ACC112 (cell line): Measurements from ENCODE around the gene UBE2S.
A peak's percentile ranks its signal among the peaks of the same experiment; 100 is the strongest.
"Not testable (repeated sequence)": the region's sequence is repeated elsewhere in the genome, so short reads cannot be mapped to it uniquely, and the experiment has no call there.

ENCODE experiments used
- H2AFZ ChIP-seq: fragments of 200-600 bp; sonication (generic); one replicate; pipeline ENCODE4 v1.6.0; 2017; ENCODE audit warnings: antibody characterized with exemption, low read length; ENCODE audit not compliant: unreplicated experiment
- H3K27ac ChIP-seq: fragments of 200-600 bp; sonication (generic); 2 replicates; pipeline ENCODE4 v1.5.1; 2014; ENCODE audit warnings: low read depth, mild to moderate bottlenecking, antibody characterized with exemption, low read length, moderate library complexity
- H3K27me3 ChIP-seq: fragments of 200-600 bp; sonication (generic); 2 replicates; pipeline ENCODE4 v1.6.1; 2014; ENCODE audit warnings: mild to moderate bottlenecking, antibody characterized with exemption, low read length, moderate library complexity, mixed read lengths; ENCODE audit not compliant: insufficient read depth
- H3K36me3 ChIP-seq: fragments of 200-600 bp; sonication (generic); 2 replicates; pipeline ENCODE4 v1.6.1; 2016; ENCODE audit warnings: mild to moderate bottlenecking, antibody characterized with exemption, low read length, moderate library complexity, mixed read lengths; ENCODE audit not compliant: insufficient read depth
- H3K4me1 ChIP-seq: fragments of 200-600 bp; sonication (generic); one replicate; pipeline ENCODE4 v1.6.1; 2016; ENCODE audit warnings: low read length, mixed read lengths; ENCODE audit not compliant: insufficient read depth, unreplicated experiment, control insufficient read depth
- H3K4me3 ChIP-seq: fragments of 200-600 bp; sonication (generic); 2 replicates; pipeline ENCODE4 v1.5.1; 2014; ENCODE audit warnings: mild to moderate bottlenecking, low read depth, low read length
- H3K79me2 ChIP-seq: fragments of 200-600 bp; sonication (generic); one replicate; pipeline ENCODE4 v1.6.0; 2016; ENCODE audit warnings: low read length; ENCODE audit not compliant: control insufficient read depth, unreplicated experiment, insufficient read depth

UBE2S gene

DNA sequence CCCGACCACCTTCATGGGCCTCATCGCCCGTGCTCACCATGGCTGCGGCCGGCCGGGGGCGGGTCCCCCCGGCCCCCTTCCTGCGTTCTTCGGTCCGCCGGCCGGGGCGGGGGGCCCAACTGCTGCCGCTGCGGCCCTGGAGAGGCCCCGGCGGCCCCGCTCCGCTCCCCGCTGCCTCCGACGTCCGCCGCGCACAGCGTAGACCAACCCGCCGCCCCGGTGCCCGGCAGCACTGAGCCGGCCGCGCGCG lies at the start of gene UBE2S:
UBE2S (minus strand) TSS at position 239 of the 250 bp plus-strand sequence; CDS start at position 40, 199 bp downstream.
- Histone ChIP-seq H2AFZ (peak within 1 kb of the TSS; percentile 99), H3K79me2 (peaks cover 45% of the 10 kb centered on the region), H3K27ac (peak within 1 kb of the TSS; percentile 98), H3K4me3 (peak within 1 kb of the TSS; percentile 84), H3K4me1 (peaks cover 17% of the 10 kb centered on the region)
- H3K36me3 ChIP-seq, H3K27me3 ChIP-seq: not testable (repeated sequence)

DNA sequence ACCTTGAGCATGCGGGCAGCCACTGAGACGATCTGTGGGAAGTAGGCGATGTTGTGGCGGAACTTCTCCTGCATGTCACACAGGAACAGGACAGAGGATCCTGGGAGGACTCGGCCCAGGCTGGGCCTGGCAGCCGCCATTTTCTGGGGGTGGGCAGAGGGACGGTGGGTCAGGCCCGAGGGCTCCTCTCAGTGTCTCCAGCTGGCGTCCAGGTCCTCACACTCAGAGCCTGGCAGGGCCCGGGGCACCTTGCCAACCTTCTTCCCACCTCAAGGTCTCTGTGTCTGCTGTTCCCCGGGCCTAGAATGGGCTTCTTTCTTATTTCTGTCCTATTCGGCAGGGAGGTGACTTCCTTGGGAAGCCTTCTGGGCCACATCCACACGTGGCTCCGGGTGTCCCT lies 48.8 kb upstream of the UBE2S start:
- Histone ChIP-seq H2AFZ (no peak overlapping the region), H3K27ac (no peak overlapping the region), H3K4me1 (peaks cover 7% of the 10 kb centered on the region), H3K27me3 (peaks cover 12% of the 10 kb centered on the region), H3K79me2 (no peaks in the 10 kb centered on the region), H3K4me3 (no peak overlapping the region), H3K36me3 (no peaks in the 10 kb centered on the region)

DNA sequence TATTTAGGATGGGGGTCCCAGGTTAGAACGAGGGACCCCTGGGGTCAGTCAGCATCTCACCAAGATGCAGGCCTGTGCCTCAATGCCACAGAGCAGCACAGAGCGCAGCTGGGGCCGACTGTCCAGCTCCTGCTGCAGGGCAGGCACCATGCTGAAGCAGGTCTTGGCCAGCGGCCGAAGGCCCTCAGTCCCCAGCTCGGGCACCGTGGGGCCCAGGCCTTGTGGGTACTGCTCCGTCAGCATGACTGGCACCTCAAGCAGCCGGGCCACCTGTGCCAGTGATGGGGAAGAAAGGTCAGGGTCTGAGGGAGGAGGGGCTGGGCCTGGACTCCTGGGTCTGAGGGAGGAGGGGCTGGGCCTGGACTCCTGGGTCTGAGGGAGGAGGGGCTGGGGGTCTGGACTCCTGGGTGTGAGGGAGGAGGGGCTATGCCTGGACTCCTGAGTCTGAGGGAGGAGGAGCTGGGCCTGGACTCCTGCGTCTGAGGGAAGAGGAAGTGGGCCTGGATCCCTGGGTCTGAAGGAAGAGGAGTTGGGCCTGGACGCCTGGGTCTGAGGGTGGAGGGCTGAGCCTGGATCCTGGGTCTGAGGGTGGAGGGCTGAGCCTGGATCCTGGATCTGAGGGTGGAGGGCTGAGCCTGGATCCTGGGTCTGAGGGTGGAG lies 48.1 kb upstream of the UBE2S start:
- H3K36me3 ChIP-seq = no peaks in the 10 kb centered on the region
- H2AFZ ChIP-seq = no peak overlapping the region
- no peak overlapping the region for H3K4me3 ChIP-seq
- H3K4me1 ChIP-seq = peaks cover 7% of the 10 kb centered on the region
- no peaks in the 10 kb centered on the region for H3K79me2 ChIP-seq
- no peak overlapping the region for H3K27ac ChIP-seq
- peaks cover 15% of the 10 kb centered on the region for H3K27me3 ChIP-seq

DNA sequence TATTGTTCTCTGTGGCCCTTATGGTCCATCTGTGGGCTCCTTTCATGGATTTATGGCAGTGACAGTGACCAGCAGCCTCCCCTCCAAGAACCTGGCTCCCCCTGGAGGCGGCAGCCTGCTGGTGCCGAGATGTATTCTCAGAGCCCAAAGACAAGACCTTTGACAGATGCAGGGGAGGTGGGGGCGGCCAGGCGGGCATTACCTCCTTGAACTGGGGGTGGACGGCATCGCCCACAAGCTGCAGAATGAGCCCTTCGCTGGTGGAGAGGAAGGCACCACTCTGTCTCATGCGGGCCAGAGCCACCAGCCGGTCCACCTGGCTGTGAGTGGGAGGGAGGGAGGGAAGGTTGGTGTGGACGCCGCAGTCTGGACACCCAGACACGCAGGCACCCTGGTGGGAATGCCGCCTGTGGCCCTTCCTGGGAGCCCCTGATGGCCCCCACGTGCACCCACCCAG lies 47.2 kb upstream of the UBE2S start:
- H3K27ac ChIP-seq = no peak overlapping the region
- H3K4me1 ChIP-seq = peaks cover 5% of the 10 kb centered on the region
- no peak overlapping the region for H2AFZ ChIP-seq
- H3K27me3 ChIP-seq = peaks cover 20% of the 10 kb centered on the region
- no peak overlapping the region for H3K4me3 ChIP-seq
- no peaks in the 10 kb centered on the region for H3K36me3 ChIP-seq
- no peaks in the 10 kb centered on the region for H3K79me2 ChIP-seq

DNA sequence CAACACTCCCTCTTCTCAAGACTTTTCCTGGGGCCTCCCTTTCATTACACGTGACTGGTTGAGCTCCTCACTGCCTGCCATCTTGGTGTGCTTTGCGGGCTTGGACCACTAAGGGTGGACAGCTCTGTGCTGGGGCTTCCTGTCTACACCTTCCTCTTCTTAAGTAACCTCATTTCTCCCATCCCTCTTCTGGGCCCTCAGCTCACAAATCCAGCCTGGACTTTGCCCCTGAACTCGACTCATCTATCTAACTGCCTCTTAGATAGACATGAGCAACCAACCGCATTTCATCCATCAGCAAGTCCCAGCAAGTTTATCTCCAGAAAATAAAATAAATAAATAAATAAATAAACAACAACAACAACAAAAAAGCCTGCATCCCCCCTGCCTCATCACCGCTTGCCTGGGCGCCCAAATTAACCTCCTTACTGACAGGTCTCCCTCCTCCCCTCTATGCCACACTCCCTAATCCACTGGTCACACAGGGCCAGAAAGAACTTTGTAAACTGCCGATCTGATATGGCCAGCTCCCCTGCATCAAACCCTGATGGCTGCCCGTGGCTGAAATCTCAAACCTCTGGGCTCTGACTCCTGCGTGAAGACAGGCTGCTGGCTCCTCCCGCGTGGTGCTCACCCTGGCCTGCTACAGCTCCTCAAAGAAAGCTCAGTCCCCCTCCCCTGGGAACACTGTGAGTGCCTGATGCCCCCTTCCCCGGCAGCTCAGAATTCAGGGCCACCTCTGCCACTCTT lies 46.1 kb upstream of the UBE2S start:
- Histone ChIP-seq H3K79me2 (no peaks in the 10 kb centered on the region), H3K27ac (no peak overlapping the region)

DNA sequence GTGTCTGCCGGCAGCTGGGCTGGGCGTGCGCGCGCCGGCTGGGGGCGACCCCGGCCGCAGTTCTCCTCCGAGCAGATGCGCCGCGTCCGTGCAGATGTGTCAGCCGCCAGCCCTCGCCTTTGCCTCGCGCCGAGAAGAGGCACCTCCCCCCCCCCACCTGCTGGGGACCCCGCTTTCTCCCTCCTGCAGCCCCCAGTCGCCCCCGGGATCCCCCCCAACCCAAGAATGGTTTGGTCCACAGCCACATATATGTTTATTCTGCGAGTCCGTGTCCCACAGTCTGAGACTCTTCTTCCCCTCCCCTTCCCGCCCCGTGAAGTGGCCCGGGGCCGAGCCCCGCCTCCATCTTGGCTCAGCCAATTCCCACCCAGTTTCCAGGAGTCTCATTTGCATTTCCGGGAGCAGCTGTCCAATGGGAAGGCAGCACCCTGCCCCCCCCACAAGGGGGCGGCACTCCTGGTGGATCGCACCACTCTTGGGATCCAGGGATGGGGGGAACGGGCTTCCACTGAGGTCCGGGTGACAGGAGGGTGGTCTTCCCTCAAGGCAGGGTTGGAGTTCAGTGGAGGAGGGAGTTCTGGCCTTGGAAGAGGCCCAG lies 45.3 kb upstream of the UBE2S start:
- H3K4me1 ChIP-seq = no peaks in the 10 kb centered on the region
- peaks cover 25% of the 10 kb centered on the region for H3K27me3 ChIP-seq
- no peak overlapping the region for H3K27ac ChIP-seq
- no peaks in the 10 kb centered on the region for H3K79me2 ChIP-seq
- no peak overlapping the region for H3K4me3 ChIP-seq
- no peak overlapping the region for H2AFZ ChIP-seq
- no peaks in the 10 kb centered on the region for H3K36me3 ChIP-seq

More for the DNA sequence above, 46.1 kb upstream of the UBE2S start:
- no peaks in the 10 kb centered on the region for H3K36me3 ChIP-seq
- H3K27me3 ChIP-seq = peaks cover 25% of the 10 kb centered on the region
- no peak overlapping the region for H3K4me3 ChIP-seq
- H2AFZ ChIP-seq = no peak overlapping the region
- no peaks in the 10 kb centered on the region for H3K4me1 ChIP-seq

DNA sequence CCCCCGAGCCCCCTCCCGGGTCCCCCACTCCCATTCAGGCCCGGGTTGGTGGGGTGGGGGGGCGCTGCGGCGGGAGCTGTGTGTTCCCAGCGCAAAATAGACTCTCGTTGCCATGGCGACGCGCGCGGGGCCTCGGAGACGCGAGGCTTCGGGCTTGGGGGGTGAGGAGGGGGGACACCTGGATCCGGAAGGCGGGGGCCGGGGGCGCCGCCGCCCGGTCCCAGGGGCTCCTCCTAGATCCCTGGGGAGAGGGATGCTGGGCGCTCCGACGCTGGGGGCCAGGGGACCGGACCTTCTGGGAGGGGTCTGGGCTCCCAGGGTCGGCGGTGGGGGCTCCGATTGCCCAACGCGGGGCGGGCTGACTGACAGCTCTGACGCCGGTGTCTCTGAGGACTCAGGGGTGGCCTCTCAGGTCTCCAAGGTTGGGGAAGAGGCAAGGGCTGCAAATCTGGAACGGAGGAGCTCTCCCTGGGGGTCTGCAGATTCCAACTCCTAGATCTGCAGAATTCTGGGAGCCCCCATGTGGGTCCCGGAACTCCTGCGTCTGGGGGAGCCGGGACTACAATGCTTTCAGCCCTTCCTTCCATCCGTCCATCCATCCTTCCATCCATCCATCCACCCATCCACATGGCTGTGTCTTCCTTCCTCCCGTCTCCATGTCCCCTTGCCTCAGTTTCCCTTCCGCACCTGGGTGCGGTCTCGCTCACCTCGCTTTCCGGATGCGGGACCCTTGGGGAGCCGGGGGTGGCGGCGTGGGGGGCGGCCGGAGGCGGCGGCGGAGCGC lies 44.6 kb upstream of the UBE2S start:
- no peaks in the 10 kb centered on the region for H3K79me2 ChIP-seq
- H3K4me3 ChIP-seq = 0 out of 2 replicates have a peak overlapping the region, but pooled peaks have one; percentile 9
- H3K27me3 ChIP-seq = peaks cover 27% of the 10 kb centered on the region
- H3K4me1 ChIP-seq = no peaks in the 10 kb centered on the region
- H2AFZ ChIP-seq = no peak overlapping the region
- no peak overlapping the region for H3K27ac ChIP-seq
- H3K36me3 ChIP-seq = no peaks in the 10 kb centered on the region

DNA sequence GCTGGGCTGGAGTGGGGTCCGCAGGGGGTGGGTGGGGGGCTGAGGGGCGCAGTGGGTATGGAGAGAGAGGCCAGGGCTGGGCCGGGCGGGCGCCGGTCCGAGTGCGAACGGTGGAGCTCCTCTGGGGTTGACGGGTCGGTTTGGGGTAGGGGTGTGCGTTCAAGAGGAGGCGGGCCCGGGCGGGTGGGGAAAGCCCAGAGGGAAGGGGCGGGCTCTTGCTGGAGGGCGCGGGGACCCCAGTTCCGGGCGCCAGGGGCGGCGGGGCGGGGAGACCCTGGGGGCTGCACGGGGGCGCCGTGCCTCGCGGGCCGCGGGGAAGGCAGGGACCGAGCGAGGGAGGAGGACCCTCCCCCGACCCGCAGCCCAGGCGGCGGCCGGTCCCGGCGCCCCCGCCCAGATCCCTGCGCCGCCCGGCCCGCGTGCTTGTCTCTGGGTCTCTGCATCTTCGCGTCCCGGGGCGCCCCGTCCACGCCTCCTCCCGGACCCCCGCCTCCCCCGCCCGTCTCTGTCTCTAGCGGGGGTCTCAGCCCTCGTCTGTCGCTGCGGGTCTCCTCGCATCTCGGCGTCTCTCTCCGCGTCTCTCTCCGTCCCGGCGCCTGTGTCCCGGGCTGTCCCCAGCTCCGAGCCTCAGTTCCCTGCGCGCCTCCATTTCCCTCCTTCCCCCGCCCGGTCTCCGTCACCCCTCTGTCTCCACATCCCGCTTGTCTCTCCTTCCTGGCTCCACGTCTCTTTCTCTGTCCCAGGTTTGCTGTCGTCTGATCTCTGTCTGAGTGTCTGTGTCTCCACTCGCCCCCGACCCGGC lies 43.8 kb upstream of the UBE2S start:
- Histone ChIP-seq H3K27me3 (peaks cover 30% of the 10 kb centered on the region), H3K79me2 (no peaks in the 10 kb centered on the region), H3K27ac (no peak overlapping the region), H3K36me3 (no peaks in the 10 kb centered on the region), H3K4me3 (peak overlapping the region; percentile 9; the same call in 1 of the 2 replicates), H2AFZ (no peak overlapping the region), H3K4me1 (no peaks in the 10 kb centered on the region)

DNA sequence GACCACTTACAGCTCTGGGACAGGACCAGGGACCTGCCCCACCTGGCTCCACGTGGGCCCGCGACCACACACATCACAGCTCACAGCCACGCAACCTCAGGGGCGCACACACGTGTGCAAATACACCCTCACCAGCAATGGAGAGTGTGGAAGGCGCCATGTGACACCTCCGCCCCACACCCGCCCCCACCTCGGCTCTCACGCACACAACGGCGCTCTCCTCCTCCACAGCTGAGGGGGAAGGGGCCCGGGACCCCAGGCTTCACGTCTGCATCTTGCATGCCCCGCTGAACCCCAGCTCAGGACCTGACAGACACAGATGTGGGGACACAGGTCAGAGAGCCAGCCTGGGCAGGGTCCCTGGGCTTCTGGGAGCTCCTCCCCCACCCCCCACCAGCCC lies 41.9 kb upstream of the UBE2S start:
- Histone ChIP-seq H3K27ac (no peak overlapping the region), H3K27me3 (peaks cover 39% of the 10 kb centered on the region), H3K79me2 (no peaks in the 10 kb centered on the region), H3K4me3 (no peak overlapping the region), H2AFZ (no peak overlapping the region), H3K4me1 (no peaks in the 10 kb centered on the region), H3K36me3 (no peaks in the 10 kb centered on the region)

DNA sequence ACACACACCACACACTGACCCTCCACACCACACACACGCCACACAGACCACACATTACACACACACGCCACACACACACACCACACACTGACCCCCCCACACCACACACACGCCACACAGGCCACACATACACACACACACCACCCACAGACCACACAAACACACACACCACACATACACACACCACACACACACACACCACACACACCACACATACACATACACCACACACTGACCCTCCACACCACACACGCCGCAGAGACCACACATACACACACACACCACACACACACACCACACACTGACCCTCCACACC lies 40.5 kb upstream of the UBE2S start:
- H2AFZ ChIP-seq, H3K4me3 ChIP-seq, H3K27ac ChIP-seq, H3K36me3 ChIP-seq, H3K4me1 ChIP-seq, H3K79me2 ChIP-seq: not testable (repeated sequence)
- H3K27me3 ChIP-seq = peaks cover 52% of the 10 kb centered on the region
